ENCODE results near the gene TEX14.
"Not testable (repeated sequence)": the region's sequence is repeated elsewhere in the genome, so short reads cannot be mapped to it uniquely, and the experiment has no call there.

TEX14 gene

DNA sequence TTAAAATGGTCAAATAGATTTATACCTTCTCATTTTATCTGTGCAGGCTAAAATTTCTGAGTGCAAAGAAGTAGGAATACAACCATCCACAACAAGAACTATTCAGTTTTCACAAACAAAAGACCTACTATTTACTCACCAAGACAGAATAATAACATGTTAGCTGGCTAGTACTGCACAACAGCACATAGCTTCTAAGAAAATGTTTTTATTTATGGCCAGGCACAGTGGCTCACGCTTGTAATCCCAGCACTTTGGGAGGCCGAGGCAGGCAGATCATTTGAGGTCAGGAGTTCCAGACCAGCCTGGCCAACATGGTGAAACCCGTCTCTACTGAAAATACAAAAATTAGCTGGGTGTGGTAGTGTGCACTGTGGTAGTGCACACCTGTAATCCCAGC lies 136.7 kb downstream of the TEX14 start:
- DNase-seq, result not testable (repeated sequence)

DNA sequence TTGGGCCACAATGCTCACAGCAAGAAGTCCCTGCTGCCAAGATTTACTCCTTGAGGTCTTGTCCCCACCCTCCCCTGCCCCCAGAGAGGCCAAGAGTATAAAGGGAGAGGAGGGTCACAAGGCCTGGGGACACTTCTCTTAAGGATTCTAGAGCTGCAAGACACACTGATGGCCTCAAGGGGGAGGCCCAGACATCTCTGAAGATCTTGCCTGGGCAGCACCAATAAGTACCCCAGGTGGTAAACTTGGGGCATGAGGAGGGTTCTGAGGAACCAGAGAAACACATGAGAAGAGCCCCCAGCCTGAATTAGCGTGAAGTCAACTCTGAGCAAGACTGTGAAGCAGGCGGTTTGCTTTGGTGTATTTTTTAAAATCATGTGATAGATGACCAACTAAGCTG lies 150.6 kb downstream of the TEX14 start:
- DNase-seq, result no peak

DNA sequence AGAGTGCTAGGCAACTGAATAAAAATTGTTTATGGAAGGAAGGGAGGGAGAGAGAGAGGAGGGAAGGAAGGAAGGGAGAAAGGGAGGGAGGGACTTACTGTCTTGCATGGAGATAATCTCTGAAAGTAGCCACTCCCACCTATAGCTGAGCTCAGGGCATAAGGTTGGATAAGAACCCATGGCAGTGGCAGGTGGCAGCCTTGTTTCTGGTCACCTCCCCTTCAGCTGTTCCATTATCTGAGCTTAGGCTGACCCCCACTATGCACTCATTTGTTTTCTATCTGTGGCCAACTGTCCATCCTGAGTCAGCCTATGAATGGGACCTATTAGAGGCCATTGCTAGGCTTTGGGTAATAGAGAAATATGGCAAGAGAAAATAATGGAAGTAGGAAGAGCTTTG lies 152.1 kb downstream of the TEX14 start:
- DNase-seq, result no peak

DNA sequence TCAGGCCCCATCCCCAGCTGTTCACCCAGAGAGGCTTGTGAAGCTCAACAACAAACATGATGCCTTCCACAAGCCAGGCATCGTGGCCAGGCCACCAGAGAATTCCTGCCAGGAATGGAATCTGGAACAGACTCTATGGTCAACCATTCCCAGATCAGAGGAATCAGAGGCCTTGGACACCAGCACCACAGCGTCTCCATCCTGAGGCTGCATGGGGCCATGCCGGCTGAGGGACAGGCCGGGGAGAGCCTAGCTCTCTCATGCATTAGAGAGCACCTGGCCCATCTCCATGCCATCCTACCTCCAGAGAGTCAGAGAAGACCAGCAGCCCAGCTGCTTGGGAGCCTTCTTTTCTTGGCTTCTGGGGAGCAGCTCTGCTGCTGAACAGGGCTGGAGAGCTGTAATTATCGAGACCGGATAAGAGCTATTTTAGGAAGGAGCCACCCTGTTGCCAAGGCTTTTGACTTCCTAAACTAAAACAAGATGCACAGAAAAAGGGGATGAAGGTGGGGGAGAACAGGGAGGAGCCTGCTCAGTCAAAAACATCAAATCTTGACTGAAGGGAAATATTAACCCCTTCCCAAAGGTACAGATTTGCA lies 152.9 kb downstream of the TEX14 start:
- no peak for DNase-seq

DNA sequence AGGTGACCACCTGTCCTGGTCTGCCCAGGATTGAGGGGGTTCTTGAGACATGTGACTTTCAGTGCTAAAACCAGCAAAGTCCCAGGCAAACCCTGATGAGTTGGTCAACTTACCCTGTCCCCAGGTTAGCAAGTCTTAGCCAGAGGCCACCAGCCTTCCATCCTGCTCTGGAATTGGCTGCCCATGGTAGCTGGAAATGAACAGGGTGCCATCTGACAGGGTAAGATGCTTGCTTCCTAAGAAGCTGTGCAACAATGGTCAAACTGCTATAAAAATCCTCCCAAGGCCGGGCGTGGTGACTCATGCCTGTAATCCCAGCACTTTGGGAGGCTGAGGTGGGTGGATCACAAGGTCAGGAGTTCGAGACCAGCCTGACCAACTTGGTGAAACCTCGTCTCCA lies 154.6 kb downstream of the TEX14 start:
- no peak for DNase-seq

DNA sequence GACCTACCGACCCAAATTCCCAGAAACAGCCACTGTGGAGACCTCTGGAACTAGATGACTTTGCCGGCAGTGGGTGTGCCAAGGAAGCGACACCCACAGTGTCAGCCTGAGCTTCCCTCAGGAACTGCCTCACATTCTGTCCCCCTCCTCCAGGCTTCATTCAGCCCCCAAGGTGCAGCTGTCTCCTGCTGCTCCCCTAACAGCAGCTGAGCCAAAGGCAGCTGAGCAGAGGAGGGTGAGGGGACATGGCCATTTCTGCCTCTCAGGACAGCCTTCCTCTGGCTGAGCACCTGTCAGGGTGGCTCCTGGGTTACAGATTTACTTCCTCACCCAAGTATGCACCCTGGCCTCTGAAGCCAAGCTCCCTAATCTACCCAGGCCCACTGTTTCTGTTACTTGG lies 155.3 kb downstream of the TEX14 start:
- DNase-seq, result no peak

DNA sequence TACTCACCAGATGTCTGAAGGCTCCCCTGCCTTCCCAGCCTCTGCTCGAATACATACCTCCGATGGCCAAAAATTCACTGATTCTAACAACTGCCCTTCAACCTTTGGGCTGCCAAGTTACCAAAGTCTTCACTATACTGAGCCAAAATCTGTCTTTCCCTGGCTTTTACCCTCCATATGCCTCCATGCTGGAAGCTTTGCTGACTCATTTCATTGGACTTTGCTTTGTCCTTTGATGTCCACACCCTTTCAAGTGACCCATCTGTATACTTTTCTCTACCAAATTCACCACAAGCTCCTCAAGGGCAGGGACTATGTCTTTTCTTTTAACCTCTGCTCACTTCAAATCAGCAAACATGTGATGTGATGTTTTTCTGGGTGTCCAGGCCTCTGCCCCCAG lies 156.4 kb downstream of the TEX14 start:
- DNase-seq, result no peak

DNA sequence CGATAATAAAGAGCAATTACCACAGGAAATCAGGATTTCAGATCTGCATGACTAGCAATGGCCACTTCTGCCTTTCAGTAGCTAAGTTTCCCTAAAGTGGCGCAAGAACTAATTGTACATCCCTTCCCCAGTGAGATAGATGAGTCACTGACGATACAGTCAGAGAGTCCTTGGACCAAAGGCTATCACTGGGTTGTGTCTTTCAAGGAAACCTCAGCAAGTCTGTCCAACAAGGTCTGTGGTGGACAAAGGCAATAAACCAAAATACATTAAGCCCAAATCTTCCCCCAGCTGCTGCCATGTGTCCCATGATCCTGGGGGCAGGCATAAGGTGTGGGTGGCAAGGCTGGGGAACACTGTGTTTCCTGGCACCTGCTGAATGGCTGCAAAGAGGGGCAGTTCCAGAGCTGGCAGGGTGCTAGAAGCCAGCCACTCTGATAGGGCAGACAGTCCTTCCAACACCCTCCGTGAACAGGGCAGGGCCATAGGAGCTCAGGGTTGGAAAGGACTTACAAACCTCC lies 156.9 kb downstream of the TEX14 start:
- DNase-seq, result peak; percentile 53

DNA sequence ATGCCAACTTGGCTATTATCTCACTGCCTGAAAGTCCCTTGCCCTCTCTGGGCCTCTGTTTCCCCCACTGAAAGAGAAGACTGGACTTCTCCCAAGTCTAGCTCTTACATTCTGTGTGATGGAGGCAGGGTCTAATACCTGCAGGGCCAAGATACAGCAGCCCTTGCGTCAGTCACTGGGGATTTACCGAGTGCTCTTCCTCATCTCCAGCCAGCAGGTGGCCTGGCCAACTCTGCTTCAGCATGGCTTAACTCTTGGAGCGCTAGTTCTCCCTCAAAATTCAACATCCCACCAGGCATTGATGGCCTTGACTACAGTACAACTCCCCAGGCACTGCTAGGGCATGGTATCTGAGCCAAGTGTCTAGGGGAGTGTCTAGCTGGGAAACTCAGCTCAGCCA lies 157.5 kb downstream of the TEX14 start:
- DNase-seq, result no peak

DNA sequence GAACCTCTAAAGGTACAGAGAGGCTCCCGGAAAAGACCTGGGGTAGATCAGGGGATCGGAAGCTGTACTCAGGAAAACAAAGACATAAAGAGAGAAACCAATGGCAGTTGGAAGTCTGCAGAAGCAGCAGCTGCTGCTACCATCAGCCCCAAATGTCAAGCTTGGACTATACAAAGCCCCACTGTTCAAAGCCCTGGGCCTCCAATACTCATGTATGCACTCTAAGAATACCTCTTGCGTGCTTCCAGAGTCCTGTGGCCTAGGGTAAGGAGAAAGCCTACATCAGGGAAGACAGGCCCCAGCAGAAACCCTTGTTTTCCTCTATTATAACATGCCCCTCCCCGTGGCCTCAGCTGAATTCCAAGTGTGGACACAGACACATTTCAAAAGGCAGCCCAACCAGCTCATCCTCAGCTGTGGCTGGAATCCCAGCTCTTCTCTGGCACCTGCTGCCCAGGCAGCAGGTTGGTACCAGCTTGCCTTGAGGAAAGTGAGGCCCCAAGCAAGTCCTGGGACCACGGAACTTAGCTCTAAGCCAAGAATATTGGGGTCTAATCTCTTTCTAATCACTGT lies 158.1 kb downstream of the TEX14 start:
- DNase-seq, result no peak

DNA sequence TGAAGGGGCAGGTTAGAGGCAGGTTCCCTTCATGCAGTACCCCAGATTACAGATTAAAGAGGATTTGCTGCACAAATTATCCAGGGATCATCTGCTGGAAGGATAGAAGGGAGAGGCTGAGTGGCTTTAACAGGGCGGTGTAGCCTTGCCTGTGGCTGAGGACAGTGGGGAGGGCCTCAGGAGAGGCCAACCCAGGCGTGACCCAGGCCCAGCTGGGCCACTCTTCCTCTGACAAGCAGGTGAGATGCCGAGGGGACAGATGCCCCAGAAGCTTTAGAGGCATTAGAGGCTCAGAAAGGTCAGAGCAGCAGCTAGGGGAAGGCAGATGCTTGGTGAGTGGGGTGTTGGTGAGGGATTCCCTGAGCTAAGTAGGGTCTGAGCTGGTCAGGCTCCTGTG lies 159.3 kb downstream of the TEX14 start:
- no peak for DNase-seq

DNA sequence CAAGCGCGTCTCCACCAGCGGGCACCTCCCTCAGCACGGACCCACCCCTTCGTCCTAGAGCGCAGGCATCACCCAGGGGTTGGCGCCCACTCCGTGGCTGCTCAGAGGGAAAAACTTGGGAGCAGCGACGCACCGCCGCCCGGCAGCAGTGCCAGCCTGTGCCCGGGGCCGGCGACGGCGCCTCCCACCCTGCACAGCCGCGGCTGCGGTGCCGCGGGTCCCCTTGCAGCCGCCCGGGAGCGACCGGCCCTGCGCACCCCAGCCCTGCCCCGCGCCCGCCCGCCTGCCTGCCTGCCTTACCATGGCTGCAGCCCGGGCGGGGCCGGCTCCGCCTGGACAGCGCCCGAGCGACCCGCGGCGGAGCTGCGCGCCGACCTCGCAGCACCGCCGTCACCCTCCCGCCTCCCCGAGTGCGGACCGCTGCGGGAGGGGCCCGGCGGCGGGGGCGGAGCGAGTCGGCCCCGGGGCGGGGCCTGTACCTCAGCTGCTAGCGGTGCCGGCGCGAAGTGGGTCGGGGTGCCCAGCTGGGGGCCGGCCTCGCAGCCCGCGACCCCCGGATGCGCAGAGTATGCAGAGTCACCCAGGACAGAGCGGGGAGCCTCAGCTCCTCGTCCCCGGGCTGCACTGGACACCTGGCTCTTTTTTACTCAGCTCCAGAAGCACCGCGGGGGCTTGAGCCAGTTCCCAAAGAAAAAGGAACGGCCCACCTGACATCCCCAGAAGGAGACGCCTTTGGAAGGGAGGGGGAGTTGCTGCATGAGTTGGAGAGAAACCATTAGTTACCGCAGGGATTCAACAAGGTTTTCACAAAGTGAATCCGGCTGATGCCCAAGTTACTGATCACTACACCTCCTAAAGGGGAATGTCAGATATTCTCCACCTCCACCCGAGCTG lies 159.9 kb downstream of the TEX14 start:
- DNase-seq, result no peak

DNA sequence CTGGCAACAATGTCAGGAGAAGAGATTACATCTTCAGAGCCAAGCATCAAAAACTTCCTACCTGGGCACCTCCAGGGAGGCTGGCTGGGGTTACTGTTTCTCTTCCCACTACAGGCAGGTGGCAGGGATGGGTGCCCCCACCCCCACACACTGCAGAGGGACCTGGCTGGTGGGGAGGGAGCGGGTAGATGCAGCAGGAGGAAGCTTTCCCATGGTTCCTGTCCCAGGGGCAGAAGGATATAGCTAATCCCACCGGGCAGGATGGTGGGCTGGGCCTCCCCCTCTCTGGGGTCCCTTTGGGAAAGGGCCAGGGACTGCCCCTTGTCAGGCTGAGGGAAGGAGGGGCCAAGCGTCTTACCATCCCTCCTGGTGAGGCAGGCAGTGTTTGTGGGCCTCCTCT lies 160.7 kb downstream of the TEX14 start:
- no peak for DNase-seq

DNA sequence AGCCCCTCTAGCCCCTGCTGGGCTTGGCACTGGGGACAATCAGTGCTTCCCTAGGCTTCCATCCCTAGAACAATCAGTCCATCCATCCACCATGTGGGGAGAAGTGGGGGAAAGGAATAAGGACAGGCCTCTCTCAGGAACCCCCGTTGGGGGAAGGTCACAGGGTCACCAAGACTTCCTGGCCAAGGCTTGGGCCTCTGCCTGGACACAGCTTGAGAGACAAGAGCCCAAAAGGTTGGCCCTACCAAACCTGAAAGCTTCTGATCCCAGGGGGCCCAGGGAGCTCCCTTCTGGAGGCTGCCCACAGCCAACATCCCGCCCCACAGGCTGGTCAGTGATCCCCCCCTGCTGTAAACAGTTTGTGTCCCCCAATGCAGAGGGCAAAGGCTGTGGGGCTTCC lies 161.2 kb downstream of the TEX14 start:
- no peak for DNase-seq

DNA sequence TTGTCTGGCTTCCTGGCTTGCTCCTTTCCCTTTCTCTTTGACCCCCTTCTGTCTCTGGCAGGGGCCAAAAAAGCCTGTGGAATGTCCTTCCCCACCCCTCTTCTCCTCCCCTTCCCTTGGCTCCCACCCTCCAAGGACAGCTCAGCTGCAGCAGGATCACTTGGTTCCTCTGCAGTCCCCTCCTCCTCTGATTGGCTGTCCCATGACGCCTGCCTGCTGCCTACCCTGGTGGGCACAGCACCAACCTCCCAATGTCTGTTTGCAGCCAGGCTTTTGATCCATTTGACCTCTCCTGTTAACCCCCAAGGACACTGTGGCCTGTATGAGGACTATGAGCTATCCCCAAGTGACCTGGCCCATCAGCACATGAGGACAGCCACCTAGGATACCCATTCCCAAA lies 162.6 kb downstream of the TEX14 start:
- no peak for DNase-seq

DNA sequence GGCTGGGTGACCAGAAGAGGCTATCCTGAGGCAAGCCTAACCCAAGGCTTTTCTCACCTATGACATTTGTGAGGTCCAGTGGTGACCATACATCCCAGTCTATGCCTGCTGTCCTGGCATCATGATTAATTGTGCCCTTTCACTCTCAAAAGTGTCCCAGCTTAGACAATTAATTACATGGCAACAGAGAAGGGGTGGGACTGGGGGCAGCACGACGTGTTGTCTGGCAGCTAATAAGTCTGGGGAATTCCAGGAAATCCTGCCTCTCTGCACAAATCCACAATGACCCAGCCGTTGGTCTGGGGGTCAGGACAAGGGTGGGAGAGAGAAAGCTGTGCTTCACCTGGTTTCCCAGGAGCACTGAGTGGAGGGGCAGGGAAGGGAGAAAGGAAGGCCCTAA lies 163.4 kb downstream of the TEX14 start:
- no peak for DNase-seq

DNA sequence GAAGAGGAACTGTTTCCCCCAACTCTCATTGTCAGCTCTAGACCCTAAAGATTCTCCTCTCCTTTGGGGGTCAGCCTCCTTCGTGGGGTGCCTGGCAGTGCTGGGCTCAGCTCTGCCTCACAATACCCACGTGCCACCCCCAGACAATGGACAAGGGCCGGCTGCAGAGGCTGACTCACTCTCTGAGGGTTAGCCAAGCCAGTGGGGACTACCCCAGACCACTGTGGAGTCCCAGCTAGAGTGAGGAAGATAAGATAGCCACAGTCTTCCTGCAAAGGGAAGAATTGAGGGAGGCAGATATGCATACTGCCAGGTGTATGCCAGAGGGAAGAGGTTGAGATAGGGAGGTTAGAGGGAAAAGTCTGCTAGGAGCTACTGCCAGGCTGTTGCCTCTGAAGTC lies 163.9 kb downstream of the TEX14 start:
- no peak for DNase-seq

DNA sequence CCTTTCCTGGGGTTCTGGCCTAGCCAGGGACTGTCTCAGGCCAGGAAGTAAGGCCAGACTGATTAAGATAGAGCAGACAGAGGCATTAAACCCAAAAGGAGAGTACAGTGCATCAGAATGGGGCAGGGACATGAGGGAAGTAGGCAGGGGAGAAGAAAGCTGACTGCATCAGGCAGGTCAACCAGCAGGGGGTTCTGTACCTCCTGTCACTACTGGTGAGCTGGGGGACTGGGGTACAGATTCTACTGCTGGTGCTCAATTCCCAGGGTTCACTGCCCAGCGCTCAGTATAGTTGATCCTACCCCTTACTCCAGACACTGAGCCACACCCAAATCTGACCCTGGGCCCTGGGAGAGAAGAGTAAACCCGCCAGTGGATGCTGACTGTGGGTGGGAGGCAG lies 164.5 kb downstream of the TEX14 start:
- no peak for DNase-seq

DNA sequence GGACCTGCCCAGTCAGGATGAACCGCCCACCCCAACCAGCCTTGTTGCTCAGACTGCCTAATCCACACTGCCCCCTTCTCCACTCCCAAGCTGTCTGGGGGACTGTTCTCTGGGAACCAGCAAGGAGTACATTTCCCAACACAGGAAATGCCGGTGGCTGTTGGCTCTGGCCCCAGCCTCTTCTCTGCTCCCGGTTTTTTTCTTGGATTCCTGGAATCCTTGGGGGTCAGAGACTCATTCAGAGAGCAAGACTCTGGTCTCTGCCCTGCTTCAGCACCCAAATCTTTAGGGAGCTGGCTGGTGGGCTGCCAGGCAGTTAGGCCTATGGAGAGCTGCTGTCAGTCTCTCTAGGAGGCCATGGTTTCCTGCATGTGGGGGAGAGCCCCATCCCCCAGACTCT lies 166.6 kb downstream of the TEX14 start:
- peak; percentile 98 for DNase-seq

DNA sequence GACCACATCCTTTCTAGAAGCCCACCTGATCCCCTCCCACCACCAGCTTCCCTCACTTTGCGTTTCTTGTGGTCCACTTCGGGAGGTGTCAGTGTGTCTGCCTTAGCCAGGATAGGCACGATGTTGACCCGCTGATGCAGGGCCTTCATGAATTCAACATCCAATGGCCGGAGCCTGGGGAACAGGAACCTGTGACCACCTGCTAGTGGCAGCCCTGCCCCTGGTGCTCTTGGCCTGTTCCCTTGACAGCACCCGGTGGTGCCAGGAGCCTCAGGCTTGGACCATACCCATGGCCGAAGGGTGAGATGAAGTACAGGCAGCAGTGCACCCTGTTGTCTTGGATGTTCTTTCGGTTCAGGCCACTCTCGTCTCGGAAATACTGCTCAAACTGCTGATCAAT lies 170.2 kb downstream of the TEX14 start:
- no peak for DNase-seq

DNA sequence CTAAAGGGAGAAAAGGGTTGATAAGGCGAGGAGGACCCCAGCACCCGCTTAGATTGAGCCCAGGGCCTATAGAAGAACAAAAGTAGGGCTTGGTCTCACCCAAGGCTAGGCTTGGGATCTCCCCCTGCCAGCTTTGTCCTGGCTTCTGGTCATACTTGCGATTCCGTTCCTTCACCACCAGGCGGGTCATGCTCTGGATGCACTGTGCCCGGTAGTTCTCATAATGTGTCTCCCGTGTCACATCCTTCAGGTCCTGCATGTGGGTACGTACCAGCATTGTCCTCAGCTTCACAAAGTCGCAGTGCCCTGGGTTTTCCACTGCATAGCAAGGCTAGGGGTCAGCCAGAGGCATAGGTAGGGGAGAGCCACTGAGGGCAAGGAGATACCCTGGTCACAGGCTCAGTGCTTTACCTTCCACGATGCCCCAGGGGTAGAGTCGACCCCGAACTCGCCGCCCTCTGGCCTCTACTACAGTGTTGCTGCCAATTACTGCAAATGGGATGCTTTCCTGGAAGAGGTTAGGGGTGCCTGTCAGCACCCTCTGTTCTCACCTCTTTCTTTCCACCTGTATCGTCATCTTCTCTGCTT lies 170.9 kb downstream of the TEX14 start:
- no peak for DNase-seq

DNA sequence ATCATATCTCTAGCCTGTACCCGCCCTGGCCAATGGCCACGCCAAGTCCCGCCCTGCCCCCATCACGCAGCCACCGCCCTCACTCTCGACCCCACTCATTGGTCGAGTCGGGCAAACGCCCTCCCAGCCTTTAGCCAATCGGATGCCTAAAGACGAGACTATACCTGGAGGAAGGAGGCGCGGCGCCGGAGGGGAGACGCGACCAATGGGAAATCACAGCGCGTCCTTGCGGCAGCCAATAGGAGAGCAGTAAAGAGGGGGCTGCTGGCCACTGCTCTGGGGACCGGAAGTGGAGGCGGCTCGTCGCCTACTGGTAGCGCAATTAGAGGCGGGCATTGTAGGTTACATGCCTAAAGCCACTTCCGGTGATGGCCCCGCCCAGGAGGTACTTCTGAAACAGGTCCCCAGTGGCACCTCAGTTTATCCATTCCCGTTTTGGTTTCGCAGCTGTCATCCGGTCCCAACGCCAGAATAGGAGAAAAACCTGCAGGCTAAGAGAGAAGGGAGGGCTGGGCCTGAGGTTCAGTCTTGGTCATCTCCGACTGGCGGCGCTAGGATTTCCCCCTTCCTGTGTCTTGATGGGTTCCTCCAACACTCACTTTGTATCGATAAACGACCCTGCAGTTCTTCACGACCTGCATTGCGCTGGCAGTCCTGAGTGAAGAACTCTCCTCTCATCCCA lies 173.8 kb downstream of the TEX14 start:
- DNase-seq, result peak; percentile 100

DNA sequence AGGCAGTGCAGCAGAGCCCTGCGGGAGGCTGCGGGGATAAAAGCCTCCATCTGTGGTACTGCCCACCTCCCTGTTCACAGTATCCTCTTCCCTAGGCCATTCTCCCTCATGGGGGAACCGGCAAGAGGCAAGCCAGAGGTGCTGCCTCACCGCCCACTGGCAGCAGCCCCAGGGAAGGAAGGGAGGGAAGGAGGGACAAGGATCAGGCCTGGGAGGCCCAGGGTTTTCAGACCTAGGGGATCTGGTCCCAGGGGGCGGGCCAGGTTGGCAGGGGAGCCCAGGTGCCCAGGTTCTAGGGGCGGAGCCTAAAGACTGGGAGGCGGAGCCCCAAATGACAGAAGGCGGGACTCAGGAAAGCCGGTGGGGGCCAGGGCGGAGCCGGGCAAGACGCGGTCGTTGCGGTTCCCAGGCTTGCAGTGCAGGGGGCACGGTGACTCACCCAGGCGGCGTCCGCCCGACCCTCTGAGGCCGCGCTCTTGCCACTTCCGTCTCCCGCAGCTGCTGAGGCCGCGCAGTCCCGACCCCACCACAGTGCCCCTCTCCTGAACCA lies 174.4 kb downstream of the TEX14 start:
- no peak for DNase-seq
